SH-SY5Y (cell line): Measurements from ENCODE around the gene SLC1A2.

Experiments
- GATA2 ChIP-seq: IDR thresholded peaks from 2 replicates; pipeline ENCODE4 v1.6.1; 2011; ENCODE audit warnings: mild to moderate bottlenecking, low read depth, low read length
- GATA3 ChIP-seq: IDR thresholded peaks from 2 replicates; pipeline ENCODE4 v1.6.1; 2011; ENCODE audit warnings: low read depth, mild to moderate bottlenecking, low read length, moderate library complexity

DNA sequence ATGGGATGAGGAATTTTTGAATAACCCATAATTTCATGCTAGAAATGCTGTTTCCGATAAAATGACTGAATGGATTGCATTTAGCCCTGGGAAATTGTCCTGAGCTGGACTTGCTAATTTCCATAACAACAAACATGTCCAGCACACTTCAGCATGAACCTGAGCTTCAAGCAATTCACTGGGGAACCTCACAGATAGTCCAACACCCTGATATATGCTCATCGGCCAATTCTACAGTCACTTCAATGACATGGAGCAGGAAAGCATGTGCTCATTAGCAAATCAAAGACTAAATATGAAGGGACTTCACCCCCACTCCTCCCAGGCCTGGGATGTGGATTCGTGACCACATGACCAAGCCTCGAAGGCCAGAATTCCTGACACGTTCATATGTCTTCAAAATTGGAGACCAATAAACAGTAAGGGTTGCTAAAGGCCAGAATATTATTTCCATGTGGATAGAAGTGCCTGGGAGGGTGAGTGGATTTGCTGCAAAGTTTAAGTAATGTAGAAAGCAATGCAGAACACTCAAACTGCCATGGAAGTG, 131.9 kb downstream of the SLC1A2 start:
- TF ChIP-seq GATA2: no peak
- no peak for TF ChIP-seq GATA3
